ENCODE measurements around the gene ABCA13. TPM values are rescaled to one million over a fixed set of nuclear protein-coding genes. Genes with fewer than 3 reads are reported as not detected.
A peak's percentile ranks its signal among the peaks of the same experiment; 100 is the strongest.

Gene ABCA13
- total RNA-seq, 1 donor from 2014 or later: 0.34 TPM

DNA sequence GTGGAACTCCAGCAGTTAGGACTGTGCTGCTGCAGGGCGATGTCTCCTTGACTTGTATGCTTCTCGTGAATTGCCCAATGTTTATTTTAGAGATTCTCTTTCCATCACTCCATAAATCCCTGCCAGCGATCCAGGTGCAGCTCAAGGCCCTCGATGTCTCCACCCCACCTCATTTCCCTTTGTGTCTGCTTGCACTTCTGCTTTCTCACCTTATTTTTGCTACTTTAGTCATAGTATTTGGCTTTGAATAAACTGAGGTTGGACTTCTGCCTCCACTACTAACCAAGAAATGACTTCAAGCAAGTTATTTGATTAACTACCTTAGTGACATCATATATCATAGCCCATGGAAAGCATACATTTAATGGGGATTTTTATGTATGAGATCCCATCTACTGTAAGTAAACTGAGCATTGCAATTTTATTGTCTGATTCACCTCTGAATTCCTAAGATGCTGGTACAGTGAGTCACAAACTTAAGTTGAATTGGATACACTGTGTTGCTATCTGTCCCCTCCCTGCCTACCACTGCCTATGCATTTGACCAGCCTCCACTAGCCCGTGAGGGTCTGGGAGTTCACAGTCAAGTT, 255.8 kb downstream of the ABCA13 start:
- Histone ChIP-seq H3K9me3 (ENCODE audit: insufficient read depth, low read depth, low read length) (no peaks in the 10 kb centered on the region), H3K27me3 (ENCODE audit: insufficient read depth, low read length) (no peaks in the 10 kb centered on the region), H3K79me2 (ENCODE audit: insufficient read depth, low read length) (no peaks in the 10 kb centered on the region), H4K20me1 (ENCODE audit: insufficient read depth, low read length) (no peaks in the 10 kb centered on the region), H3K36me3 (ENCODE audit: insufficient read depth, low read length) (no peaks in the 10 kb centered on the region), H3K4me3 (ENCODE audit: insufficient read depth, low read depth, low read length) (no peak overlapping the region), H2AFZ (ENCODE audit: low read depth, low read length) (no peak overlapping the region), H3K27ac (ENCODE audit: low read depth, low read length) (peak overlapping the region; percentile 39), H3K4me2 (ENCODE audit: low read length) (peak overlapping the region; percentile 68), H3K4me1 (ENCODE audit: insufficient read depth, low read length) (peaks cover 19% of the 10 kb centered on the region), H3K9ac (ENCODE audit: low read length) (no peak overlapping the region)
- Mint-ChIP-seq H3K36me3 (ENCODE audit: low read depth, unreplicated experiment) (no peaks in the 10 kb centered on the region), H3K27me3 (ENCODE audit: low read depth, unreplicated experiment) (no peaks in the 10 kb centered on the region), H3K4me1 (ENCODE audit: low read depth, unreplicated experiment) (peaks cover 16% of the 10 kb centered on the region), H3K4me3 (ENCODE audit: unreplicated experiment) (no peak overlapping the region), H3K9me3 (ENCODE audit: unreplicated experiment) (no peaks in the 10 kb centered on the region), H3K27ac (ENCODE audit: unreplicated experiment) (peak overlapping the region; percentile 87)
- peak; percentile 58 for FAIRE-seq
- TF ChIP-seq EZH2 (IDR thresholded peaks at IDR 0.05; ENCODE audit: insufficient read depth, low read length): no peak
- TF ChIP-seq, protein P1, sequence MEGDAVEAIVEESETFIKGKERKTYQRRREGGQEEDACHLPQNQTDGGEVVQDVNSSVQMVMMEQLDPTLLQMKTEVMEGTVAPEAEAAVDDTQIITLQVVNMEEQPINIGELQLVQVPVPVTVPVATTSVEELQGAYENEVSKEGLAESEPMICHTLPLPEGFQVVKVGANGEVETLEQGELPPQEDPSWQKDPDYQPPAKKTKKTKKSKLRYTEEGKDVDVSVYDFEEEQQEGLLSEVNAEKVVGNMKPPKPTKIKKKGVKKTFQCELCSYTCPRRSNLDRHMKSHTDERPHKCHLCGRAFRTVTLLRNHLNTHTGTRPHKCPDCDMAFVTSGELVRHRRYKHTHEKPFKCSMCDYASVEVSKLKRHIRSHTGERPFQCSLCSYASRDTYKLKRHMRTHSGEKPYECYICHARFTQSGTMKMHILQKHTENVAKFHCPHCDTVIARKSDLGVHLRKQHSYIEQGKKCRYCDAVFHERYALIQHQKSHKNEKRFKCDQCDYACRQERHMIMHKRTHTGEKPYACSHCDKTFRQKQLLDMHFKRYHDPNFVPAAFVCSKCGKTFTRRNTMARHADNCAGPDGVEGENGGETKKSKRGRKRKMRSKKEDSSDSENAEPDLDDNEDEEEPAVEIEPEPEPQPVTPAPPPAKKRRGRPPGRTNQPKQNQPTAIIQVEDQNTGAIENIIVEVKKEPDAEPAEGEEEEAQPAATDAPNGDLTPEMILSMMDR (IDR thresholded peaks at IDR 0.05; ENCODE audit: insufficient read depth, low read depth, low read length): no peak
- peak; percentile 73 for DNase-seq (ENCODE audit: low read depth)

DNA sequence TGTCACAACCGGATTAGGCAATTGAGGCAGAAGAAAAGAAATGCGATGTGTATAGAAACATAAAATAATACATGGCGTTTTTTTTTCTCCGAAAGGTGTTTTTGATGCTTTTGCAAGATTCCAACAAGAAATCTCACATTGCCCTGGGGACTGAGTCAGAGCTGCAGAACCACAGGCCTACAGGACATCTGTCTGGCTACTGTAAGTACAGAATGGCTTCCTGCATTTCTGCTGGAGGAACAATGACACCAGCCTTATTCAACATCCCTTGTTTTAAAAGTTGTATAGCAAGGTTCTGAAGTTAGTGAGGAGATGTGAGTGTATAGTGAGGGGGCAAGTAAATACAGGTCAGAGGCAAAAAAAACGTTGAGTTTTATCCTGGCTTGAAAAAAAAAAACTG, 256.4 kb downstream of the ABCA13 start:
- Mint-ChIP-seq H3K36me3 (ENCODE audit: low read depth, unreplicated experiment) (no peaks in the 10 kb centered on the region), H3K9me3 (ENCODE audit: unreplicated experiment) (no peaks in the 10 kb centered on the region), H3K27me3 (ENCODE audit: low read depth, unreplicated experiment) (no peaks in the 10 kb centered on the region), H3K27ac (ENCODE audit: unreplicated experiment) (peak overlapping the region; percentile 48), H3K4me3 (ENCODE audit: unreplicated experiment) (no peak overlapping the region), H3K4me1 (ENCODE audit: low read depth, unreplicated experiment) (peaks cover 16% of the 10 kb centered on the region)
- no peak overlapping the region for H3K9ac ChIP-seq (ENCODE audit: low read length)
- H3K27me3 ChIP-seq (ENCODE audit: insufficient read depth, low read length): no peaks in the 10 kb centered on the region
- no peak for FAIRE-seq
- no peak overlapping the region for H3K4me3 ChIP-seq (ENCODE audit: insufficient read depth, low read depth, low read length)
- peaks cover 19% of the 10 kb centered on the region for H3K4me1 ChIP-seq (ENCODE audit: insufficient read depth, low read length)
- no peaks in the 10 kb centered on the region for H3K79me2 ChIP-seq (ENCODE audit: insufficient read depth, low read length)
- TF ChIP-seq, protein P1 (IDR thresholded peaks at IDR 0.05; ENCODE audit: insufficient read depth, low read depth, low read length): no peak
- no peak for TF ChIP-seq EZH2 (IDR thresholded peaks at IDR 0.05; ENCODE audit: insufficient read depth, low read length)
- H3K9me3 ChIP-seq (ENCODE audit: insufficient read depth, low read depth, low read length): no peaks in the 10 kb centered on the region
- H3K4me2 ChIP-seq (ENCODE audit: low read length): peak overlapping the region; percentile 68
- no peaks in the 10 kb centered on the region for H3K36me3 ChIP-seq (ENCODE audit: insufficient read depth, low read length)
- DNase-seq (ENCODE audit: low read depth): no peak
- H4K20me1 ChIP-seq (ENCODE audit: insufficient read depth, low read length): no peaks in the 10 kb centered on the region
- peak overlapping the region; percentile 39 for H3K27ac ChIP-seq (ENCODE audit: low read depth, low read length)
- no peak overlapping the region for H2AFZ ChIP-seq (ENCODE audit: low read depth, low read length)

DNA sequence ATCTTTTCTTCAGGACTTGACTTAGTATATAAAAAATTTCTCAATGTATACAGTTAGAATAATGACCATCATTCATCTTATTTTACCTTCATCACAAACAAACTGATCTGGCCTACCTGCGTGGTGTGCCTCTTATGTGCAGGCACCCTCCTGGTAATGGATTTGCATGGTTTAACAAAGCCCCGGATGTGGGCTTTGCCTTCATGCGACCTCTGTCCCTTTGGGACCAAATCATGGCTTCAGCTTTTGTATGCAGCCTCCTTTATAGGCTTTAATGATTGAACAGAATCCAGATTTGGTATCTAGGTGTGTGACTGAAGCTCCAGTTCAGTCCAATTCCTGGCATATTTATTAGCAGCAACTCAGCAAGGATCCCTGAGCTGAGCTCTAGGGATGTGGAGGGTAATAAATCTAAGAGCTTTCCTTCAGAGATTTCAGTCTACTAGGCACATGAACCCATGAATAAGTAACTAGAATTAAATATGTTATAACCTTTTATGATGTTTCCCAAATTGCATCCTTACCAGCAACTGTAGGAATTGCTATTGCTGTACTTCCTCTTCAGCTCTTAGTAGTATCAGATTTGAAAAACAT, 256.9 kb downstream of the ABCA13 start:
- H3K4me2 ChIP-seq (ENCODE audit: low read length): peak overlapping the region; percentile 68
- H3K27me3 Mint-ChIP-seq (ENCODE audit: low read depth, unreplicated experiment): no peaks in the 10 kb centered on the region
- no peaks in the 10 kb centered on the region for H3K27me3 ChIP-seq (ENCODE audit: insufficient read depth, low read length)
- no peaks in the 10 kb centered on the region for H3K9me3 ChIP-seq (ENCODE audit: insufficient read depth, low read depth, low read length)
- no peaks in the 10 kb centered on the region for H4K20me1 ChIP-seq (ENCODE audit: insufficient read depth, low read length)
- H3K79me2 ChIP-seq (ENCODE audit: insufficient read depth, low read length): no peaks in the 10 kb centered on the region
- DNase-seq (ENCODE audit: low read depth) (no peak), FAIRE-seq (no peak)
- no peaks in the 10 kb centered on the region for H3K36me3 Mint-ChIP-seq (ENCODE audit: low read depth, unreplicated experiment)
- H3K4me1 Mint-ChIP-seq (ENCODE audit: low read depth, unreplicated experiment): peaks cover 16% of the 10 kb centered on the region
- no peak for TF ChIP-seq EZH2 (IDR thresholded peaks at IDR 0.05; ENCODE audit: insufficient read depth, low read length)
- TF ChIP-seq, protein P1 (IDR thresholded peaks at IDR 0.05; ENCODE audit: insufficient read depth, low read depth, low read length): no peak
- H3K9ac ChIP-seq (ENCODE audit: low read length): no peak overlapping the region
- H3K9me3 Mint-ChIP-seq (ENCODE audit: unreplicated experiment): no peaks in the 10 kb centered on the region
- H3K27ac Mint-ChIP-seq (ENCODE audit: unreplicated experiment): no peak overlapping the region
- H2AFZ ChIP-seq (ENCODE audit: low read depth, low read length): no peak overlapping the region
- H3K4me3 Mint-ChIP-seq (ENCODE audit: unreplicated experiment): no peak overlapping the region
- H3K4me1 ChIP-seq (ENCODE audit: insufficient read depth, low read length): peaks cover 19% of the 10 kb centered on the region
- H3K27ac ChIP-seq (ENCODE audit: low read depth, low read length): no peak overlapping the region
- H3K36me3 ChIP-seq (ENCODE audit: insufficient read depth, low read length): no peaks in the 10 kb centered on the region
- H3K4me3 ChIP-seq (ENCODE audit: insufficient read depth, low read depth, low read length): no peak overlapping the region
